WTC11 (cell line): ENCODE measurements around the gene ANKRD29.

Source experiments
- ESRRA ChIP-seq: sonication (generic); formaldehyde crosslinking; IDR thresholded peaks from 2 replicates; pipeline ENCODE4 v1.8.1; 2022; ENCODE audit warnings: mild to moderate bottlenecking, missing genetic modification reagents, borderline replicate concordance
- JUN ChIP-seq: sonication (generic); formaldehyde crosslinking; IDR thresholded peaks from 2 replicates; pipeline ENCODE4 v1.8.0; 2023; ENCODE audit warnings: mild to moderate bottlenecking, missing genetic modification reagents
- TF ChIP-seq, protein P1 (sequence below): sonication (generic); formaldehyde crosslinking; IDR thresholded peaks from 2 replicates; pipeline ENCODE4 v1.8.0; 2022; ENCODE audit warnings: mild to moderate bottlenecking, missing genetic modification reagents
- TF ChIP-seq, protein P2 (sequence below): fragments of 200-600 bp; IDR thresholded peaks from 2 replicates; pipeline ENCODE4 v1.8.0; 2022; ENCODE audit warnings: antibody characterized with exemption
- TF ChIP-seq, protein P3 (sequence below): sonication (generic); formaldehyde crosslinking; IDR thresholded peaks from 2 replicates; pipeline ENCODE4 v1.8.0; 2022; ENCODE audit warnings: mild to moderate bottlenecking, missing genetic modification reagents
- TF ChIP-seq, protein P4 (sequence below): sonication (generic); formaldehyde crosslinking; IDR thresholded peaks from 2 replicates; pipeline ENCODE4 v1.8.1; 2023; ENCODE audit warnings: mild to moderate bottlenecking, missing genetic modification reagents, moderate library complexity
- TF ChIP-seq, protein P5 (sequence below): fragments of 250-450 bp; sonication (Bioruptor Pico); IDR thresholded peaks from 2 replicates; pipeline ENCODE4 v1.8.0; 2021; ENCODE audit warnings: mild to moderate bottlenecking

DNA sequence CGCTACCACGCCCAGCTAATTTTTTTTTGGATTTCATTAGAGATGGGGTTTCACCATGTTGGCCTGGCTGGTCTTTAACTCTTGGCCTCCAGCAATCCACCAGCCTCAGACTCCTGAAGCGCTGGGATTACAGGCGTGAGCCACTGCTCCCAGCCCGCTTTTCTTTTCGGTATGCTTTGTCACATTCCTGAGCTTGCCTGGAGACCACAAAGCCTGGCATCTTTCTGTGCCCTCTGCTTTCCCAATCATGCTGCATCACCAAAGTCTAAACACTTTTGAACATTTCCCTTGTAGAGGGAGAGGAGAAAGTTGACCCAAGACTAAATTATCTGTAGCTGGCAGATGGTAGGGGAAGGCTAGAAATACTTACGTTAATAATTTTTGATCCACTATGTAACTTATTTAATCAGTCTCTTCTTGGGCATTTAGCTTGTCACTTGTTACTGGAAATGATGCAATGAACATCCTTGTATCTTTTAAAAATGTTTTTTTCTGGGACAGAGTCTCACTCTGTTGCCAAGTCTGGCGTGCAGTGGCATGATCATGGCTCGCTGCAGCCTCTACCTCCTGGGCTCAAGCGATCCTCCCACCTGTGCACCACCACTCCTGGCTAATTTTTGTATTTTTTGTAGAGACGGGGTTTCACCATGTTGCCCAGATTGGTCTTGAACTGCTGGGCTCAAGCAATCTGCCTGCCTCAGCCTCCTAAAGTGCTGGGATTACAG lies 73.7 kb downstream of the ANKRD29 start:
- TF ChIP-seq ESRRA (no peak), JUN (CRISPR knock-in tag) (no peak)
- TF ChIP-seq, protein P1, sequence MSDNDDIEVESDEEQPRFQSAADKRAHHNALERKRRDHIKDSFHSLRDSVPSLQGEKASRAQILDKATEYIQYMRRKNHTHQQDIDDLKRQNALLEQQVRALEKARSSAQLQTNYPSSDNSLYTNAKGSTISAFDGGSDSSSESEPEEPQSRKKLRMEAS (CRISPR knock-in tag): no peak
- TF ChIP-seq, protein P2, sequence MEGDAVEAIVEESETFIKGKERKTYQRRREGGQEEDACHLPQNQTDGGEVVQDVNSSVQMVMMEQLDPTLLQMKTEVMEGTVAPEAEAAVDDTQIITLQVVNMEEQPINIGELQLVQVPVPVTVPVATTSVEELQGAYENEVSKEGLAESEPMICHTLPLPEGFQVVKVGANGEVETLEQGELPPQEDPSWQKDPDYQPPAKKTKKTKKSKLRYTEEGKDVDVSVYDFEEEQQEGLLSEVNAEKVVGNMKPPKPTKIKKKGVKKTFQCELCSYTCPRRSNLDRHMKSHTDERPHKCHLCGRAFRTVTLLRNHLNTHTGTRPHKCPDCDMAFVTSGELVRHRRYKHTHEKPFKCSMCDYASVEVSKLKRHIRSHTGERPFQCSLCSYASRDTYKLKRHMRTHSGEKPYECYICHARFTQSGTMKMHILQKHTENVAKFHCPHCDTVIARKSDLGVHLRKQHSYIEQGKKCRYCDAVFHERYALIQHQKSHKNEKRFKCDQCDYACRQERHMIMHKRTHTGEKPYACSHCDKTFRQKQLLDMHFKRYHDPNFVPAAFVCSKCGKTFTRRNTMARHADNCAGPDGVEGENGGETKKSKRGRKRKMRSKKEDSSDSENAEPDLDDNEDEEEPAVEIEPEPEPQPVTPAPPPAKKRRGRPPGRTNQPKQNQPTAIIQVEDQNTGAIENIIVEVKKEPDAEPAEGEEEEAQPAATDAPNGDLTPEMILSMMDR: no peak
- TF ChIP-seq, protein P3, sequence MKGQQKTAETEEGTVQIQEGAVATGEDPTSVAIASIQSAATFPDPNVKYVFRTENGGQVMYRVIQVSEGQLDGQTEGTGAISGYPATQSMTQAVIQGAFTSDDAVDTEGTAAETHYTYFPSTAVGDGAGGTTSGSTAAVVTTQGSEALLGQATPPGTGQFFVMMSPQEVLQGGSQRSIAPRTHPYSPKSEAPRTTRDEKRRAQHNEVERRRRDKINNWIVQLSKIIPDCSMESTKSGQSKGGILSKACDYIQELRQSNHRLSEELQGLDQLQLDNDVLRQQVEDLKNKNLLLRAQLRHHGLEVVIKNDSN (CRISPR knock-in tag): no peak
- TF ChIP-seq, protein P4, sequence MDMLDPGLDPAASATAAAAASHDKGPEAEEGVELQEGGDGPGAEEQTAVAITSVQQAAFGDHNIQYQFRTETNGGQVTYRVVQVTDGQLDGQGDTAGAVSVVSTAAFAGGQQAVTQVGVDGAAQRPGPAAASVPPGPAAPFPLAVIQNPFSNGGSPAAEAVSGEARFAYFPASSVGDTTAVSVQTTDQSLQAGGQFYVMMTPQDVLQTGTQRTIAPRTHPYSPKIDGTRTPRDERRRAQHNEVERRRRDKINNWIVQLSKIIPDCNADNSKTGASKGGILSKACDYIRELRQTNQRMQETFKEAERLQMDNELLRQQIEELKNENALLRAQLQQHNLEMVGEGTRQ (CRISPR knock-in tag): no peak
- TF ChIP-seq, protein P5, sequence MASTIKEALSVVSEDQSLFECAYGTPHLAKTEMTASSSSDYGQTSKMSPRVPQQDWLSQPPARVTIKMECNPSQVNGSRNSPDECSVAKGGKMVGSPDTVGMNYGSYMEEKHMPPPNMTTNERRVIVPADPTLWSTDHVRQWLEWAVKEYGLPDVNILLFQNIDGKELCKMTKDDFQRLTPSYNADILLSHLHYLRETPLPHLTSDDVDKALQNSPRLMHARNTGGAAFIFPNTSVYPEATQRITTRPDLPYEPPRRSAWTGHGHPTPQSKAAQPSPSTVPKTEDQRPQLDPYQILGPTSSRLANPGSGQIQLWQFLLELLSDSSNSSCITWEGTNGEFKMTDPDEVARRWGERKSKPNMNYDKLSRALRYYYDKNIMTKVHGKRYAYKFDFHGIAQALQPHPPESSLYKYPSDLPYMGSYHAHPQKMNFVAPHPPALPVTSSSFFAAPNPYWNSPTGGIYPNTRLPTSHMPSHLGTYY (CRISPR knock-in tag): no peak
